GM19455 (cell line): ENCODE results near the gene ZNF483.
"Not testable (repeated sequence)": the region's sequence is repeated elsewhere in the genome, so short reads cannot be mapped to it uniquely, and the experiment has no call there.

Experiments used
- ATAC-seq: cut with Tn5 transposase; IDR thresholded peaks from one replicate; pipeline ENCODE4 v1.9.1; 2021; ENCODE audit not compliant: unreplicated experiment

ZNF483 gene

DNA sequence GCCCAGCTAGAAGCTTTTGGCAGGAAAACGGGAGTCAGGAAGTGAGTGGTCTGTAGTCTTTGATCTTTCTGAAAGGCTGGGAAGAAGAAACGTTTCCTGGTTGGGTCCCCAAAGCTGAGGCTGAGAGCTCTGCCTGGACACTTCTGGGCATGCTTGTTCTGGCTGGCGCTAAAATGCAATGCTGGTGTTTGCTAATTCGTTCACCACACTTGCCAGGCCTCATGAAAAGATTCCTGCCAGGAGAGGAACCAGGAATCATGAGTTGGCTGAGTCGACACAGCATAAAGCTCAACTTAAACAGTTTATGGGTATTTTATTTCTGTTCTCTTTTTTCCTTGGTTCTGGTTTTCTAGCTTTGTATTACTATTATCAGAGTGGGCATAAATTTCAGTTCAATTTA is 85.2 kb downstream of the ZNF483 start:
- ATAC-seq: no peak

- ATAC-seq: no peak
Measured at GRCh38 chr9:111610845-111611244, 85.9 kb downstream of the ZNF483 start.

GRCh38 chr9:111613436-111614040 is 88.6 kb downstream of the ZNF483 start:
- ATAC-seq: no peak

- ATAC-seq: no peak
Measured at GRCh38 chr9:111615928-111616327, 90.9 kb downstream of the ZNF483 start.

GRCh38 chr9:111617349-111617748 is 92.4 kb downstream of the ZNF483 start:
- ATAC-seq: not testable (repeated sequence)

DNA sequence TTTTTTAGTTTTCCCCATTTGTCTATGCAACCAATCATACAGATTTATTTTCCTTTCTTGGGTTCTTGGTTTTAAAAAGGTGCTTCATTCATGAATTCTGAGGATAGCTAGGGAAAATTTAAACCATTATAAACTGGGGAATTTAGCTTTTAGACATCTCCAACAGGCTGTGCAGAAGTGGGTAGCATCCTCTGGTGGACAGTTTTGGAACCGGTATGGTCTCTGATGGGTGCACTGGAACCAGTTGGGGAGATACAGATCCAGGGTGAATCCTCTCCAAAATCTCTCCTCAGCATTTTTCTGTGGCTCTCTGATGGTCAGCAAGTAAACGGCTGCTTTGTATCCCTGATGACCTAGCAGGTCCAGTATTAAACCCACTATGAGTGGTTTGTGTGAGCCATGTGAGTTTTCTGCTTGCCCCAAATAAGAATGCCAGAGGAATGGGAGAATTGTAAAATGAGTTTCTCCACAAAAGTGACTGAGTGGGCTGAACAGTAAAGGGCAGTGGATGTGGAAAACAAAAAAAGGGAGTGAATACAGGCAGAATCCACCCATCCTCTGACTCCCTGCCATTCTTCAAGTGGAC is 97.0 kb downstream of the ZNF483 start:
- ATAC-seq: no peak

DNA sequence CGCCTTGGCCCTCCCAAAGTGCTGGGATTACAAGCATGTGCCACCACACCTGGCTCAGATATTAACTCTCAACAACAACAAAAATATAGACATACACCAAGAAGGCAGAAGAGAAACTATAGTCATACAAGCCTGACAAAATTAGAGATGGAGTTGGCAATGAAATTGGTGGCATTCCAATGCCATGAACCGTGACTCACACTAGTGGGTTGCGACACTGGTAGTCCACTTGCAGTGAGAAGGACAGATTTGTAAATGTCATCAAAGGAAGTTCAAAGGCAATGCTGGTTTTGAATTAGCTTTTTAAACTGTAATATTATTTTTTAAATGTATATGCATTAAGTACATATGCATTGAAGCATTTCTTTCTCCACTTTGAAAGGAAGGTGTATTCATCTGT is 97.6 kb downstream of the ZNF483 start:
- ATAC-seq: no peak
